Measurements from ENCODE around the gene CARD19.

The CARD19 gene, protein sequence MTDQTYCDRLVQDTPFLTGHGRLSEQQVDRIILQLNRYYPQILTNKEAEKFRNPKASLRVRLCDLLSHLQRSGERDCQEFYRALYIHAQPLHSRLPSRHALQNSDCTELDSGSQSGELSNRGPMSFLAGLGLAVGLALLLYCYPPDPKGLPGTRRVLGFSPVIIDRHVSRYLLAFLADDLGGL

DNA sequence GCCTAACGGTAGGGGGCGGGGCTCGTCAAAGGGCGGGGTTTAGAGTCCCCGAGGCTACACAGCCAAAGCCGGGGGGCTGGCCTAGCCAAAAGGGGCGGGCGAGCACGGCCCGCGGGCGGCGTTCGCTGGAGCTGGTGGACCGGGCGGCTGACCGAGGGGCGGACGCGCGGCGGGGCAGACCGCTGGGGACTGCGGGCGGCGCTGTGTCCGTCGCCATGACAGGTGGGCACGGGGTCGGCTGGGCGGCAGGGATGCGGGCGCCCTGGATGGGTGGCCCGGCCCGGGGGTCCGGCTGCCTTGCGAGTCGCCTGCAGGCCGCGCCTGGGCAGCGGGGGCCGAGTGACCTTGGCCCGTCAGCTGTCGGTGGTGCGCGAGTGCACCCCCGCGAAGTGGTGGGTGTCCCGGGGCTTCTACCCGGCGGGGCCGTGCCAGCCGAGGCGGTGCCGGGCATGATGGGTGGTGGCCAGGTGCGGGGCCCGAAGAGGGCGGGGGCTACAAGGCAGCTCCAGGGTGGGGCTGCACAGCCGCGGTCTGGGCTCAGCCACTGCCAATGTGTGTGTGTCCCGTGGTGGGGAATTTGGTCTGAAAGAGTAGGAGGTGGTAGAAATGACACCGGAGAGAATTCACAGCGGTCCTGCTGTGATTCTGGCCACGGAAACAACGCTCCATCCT is at the start of gene CARD19:
TSS of gene CARD19 (plus strand) at position 87 of the 672 bp plus-strand sequence. CDS start at position 216, 129 bp downstream.
- in situ Hi-C loops (cut with MboI; ENCODE audit: low sequenced_read_pairs), result no loop called here

DNA sequence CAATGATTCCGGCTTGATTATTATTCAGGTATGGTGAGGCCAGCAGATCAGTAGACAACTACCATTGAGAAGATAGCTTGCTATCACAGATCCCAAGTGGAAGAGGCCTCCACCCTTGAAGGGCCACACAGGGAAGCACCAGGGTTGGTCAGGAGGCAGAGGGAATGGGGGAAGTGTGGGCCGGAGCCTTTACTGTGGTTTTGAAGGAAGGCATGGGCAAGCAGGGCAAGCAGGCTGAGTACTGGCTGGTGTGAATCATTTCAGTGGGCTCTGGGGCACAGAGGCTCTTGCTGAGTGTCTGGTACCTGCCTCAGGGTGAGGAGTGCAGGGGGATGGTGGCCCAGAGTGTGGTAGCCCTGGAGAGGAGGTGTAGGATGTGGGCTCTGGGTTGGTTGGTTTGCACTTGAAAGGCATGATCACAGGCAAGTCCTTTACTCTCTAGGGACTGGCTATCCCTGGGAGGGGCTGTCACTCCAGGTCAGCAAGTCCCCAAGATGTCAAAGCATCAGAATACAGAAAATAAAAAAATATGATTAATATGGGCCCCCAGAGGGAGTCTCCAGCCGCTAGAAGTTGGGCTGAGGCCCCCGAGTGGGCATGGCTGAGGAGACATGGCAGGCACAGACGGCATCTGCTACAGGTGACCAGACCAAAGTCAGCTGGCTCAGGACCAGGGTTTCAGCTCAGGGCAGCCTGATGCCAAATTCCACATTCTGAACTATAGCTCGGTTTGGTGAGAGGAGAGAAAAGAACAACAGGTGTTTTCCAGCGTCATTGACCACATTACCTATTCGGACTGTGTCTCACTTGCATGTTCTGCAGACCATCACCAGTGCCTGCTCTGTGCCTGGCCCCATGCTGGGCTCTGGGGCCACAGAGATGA is 47.2 kb upstream of the CARD19 start:
- in situ Hi-C loops (cut with MboI; ENCODE audit: low sequenced_read_pairs), result no loop called here

DNA sequence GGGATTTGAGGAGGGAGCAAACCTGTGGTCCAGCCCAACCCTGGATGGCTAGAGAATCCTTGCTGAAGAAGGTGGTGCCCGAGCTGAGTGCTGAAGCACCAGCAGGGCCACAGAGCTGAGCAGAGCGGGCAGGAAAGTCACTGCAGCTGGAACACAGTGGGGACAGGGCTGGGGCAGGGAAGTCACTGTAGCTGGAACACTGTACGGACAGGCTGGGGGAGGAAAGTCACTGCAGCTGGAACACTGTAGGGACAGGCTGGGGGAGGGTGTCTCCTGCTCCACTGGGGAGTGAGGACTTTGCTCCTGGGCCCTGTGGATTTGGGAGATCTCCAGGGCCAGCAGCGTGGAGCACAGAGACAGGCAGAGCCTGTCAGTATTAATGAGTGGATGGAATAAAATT is 46.5 kb upstream of the CARD19 start:
- in situ Hi-C loops (cut with MboI; ENCODE audit: low sequenced_read_pairs), result no loop called here

DNA sequence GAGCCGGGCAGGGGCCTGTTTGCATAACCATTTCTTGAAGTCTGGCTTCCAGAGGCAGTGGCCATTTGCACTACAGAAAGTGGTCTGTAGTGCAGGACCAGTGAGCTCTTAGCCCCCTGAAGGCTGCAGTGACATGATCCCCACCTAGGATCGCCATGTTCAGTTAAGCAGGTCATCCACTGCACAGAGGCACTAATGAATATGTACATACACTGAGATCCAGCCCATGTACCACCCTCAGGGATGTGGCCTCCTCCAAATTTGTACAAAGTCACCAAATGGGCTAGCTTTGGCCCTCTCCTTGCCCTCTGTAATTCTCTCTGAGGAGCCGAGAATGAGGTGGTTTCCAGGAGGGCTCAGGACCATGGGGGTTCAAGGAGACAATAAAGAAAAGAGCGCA is 45.8 kb upstream of the CARD19 start:
- in situ Hi-C loops (cut with MboI; ENCODE audit: low sequenced_read_pairs), result no loop called here

DNA sequence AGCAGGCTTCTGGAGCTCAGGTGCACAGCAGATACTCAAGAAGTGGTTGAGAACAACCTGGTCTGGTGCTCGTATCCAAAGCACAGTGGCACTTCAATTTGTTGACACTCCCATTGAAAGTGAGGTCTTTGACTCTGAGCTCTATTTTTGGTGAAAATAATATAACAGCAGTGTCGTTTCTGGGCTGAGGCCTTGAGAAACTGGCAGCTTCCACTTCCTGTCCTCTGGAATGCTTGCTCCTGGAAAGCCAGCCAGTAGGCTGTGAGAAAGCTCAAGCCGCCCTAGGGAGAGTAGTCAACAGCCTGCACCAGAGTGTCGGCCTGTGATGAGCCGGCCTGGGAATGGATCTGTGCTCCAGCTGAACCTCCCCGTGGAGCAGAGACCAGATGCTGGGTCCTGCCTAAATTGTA is 44.3 kb upstream of the CARD19 start:
- in situ Hi-C loops (cut with MboI; ENCODE audit: low sequenced_read_pairs), result no loop called here

DNA sequence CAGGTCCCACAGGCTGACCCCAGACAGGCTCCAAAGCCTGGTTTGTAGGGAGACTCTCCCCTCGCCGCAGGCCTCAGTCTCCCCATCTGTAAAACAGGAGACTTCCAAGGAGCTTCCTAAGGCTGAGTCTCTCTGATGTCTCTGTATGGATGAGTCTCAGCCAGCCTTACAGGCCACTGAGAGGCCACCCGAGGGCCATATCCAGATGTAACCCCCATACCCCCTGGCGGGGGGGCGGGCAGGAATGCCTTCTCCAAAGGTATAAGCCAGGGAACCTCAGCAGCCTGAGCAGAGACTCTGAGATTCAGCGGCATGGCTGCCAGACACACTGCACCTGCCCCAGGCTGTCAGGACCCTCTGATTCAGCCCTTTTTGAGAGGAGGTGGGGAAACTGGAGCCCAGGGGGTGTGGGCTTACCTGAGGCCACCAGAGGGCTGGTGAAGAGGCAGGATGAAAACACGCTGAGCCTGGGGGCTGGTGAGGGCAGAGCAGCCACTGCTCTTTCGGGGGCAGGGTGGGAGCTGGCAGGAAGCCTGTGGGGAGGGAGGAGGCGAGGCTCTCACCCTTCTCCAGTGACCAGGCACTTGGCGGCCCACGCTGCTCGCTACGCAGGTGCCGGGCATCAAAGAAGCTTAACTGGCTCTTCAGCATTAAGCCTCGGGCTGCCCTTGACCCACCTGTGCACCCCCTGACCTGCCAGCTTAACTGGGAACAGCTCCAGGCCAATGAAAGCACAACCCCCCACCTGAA is 43.1 kb upstream of the CARD19 start:
- in situ Hi-C loops (cut with MboI; ENCODE audit: low sequenced_read_pairs), result no loop called here

DNA sequence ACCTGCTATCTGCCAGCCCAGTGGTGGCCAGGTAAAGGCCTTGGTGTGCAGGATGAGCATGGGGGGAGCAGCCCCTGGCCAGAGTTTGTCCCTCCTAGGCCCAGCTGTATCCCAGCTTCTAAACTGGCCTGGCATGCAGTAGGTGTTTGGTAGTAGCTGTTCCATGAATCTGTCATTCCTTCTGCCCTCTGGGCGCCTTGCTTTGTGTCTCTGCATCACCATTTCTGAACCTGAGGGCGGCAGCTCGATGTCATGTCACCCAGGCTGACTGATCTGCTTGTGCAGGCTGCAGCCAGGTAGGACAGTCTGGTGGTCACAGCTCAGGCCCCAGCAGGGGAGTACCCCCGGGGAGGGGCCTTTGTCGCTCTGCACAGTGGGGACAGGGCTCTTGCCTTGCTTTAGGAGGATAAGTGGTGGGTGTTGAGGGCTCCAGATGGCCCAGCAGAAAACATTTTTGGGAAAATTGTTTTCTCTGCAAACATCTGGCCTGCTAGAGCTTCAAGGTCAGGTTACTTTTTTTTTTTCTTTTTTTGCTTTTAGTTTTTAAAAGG is 42.2 kb upstream of the CARD19 start:
- in situ Hi-C loops (cut with MboI; ENCODE audit: low sequenced_read_pairs), result no loop called here

DNA sequence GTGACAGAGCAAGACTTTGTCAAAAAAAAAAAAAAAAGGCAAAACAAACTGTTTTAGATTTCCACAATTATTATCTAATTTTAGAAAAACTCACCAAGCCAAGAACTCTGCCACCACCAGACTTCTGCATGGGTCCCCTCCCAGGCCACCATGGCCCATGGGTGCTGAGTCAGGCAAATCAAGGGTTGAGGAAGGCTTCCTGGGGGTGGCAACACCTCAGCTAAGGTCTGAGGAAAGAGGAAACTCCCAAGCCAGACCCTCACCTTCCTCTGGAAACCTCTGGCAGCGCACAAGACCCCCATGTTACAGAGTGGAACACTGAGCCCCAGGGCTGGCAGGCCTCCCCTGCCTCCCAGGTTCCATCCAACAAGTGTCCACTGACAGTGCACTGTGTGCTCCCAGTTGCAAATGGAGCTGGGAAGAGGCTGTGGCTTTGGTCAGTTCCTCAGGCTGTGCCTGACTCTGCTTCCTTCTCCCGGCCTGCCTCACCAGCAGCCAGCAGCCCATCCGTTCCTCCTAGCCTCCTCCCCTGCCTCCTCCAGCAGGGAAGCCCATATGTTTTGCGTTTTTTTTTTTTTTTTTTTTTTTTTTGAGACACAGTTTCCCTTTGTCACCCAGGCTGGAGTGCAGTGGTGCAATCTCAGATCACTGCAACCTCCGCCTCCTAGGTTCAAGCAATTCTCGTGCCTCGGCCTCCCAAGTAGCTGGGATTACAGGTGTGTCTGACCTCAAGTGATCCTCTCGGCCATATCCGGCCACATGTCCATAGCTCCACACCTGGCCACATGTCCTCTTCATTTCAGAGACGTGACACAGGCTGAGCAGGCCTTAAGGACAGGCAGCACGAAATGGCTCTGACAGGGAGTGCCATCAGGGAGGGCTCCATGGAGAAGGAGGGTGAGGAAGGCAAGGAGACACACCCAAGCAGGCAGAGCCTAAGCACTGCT is 41.0 kb upstream of the CARD19 start:
- in situ Hi-C loops (cut with MboI; ENCODE audit: low sequenced_read_pairs), result no loop called here

DNA sequence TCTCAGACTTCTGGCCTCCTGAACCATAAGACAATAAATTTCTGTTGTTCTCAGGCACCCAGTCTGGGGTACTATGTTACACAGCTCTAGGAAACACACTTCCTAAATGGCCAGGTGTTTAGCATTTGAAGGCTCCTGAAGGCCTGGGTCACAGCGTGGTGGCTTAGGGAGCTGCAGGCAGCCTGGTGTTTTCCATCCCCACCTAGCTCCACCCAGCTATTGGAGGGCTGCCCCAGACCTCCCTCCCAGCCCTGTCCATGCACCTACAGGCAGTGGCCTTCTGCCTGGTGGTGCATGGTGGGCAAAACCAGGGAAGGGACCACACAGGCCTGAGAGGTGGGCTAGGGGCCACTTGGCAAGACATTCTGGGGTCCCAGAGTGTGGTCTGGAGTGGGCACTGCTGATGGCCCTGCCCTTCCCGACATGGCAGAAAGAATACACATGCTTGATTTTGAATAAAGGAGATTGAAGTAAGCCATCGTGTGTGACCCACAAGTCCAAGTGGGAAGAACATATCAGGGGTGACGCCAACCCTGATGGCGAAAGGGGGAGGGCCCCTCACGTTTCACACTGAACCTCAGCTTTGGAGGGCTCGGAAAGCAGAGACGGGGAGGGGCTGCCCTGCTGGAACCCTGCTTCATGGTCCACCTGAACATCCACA is 38.8 kb upstream of the CARD19 start:
- in situ Hi-C loops (cut with MboI; ENCODE audit: low sequenced_read_pairs), result no loop called here

DNA sequence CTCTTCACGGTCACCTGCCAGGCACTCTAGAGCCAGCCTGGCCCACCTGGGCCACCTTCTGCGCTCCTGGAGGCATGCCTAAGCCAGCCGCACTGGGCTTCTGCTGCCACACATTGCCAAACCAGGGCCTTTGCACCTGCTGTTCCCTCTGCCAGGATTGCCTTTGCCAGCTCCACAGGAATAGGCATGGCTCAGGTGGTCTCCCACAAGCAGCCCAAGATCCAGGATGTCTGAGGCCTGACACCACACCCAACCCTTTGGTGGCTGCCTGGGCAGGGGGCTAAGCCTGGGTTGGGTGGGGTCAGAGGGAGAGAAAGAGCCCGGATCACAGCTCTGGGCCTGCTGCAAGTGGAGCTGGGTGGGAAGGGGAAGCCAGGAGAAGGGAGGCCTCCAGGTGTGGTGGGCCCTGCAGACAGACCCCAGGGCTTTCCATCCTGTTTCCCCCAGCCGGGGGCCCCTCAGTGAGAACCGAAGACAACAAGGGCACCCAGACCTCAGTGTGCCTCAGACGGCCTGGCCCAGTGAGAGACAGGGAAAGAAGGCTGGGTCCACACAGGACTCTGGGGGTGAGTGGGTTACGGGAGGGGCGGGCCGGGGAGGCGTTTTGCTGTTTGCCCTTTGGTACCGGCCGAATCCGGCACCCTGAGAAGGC is 38.2 kb upstream of the CARD19 start:
- in situ Hi-C loops (cut with MboI; ENCODE audit: low sequenced_read_pairs), result no loop called here

DNA sequence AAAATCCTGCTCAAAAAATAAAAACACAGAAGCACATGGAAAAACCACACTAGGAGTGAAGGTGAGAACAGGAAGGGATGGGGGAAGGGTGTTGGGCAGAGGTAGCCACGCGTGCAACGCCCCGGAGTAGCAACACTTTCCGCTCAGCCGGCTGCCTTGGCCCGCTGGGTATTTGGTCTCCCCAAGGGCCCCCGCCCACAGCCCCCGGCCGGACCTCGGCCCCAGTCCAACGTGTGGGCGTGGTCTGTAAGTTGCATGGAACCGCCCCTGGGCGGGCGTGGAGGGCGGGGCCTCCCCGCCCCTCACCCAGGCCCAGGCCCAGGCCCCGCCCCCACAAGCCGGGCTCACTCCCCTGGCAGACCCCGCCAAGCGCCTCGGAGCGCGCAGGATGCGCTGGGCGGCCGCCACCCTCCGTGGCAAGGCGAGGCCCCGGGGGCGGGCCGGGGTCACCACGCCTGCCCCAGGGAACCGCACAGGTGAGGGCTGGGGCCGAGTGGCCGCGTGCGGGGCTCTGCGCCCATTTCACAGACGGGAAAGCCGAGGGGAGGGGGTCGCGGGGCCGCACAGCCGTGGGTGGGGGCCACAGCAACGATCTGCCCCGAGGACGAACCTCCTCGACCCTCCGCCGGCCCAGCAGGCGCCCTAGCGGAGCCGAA is 37.5 kb upstream of the CARD19 start, which contains the start of gene SUSD3:
TSS of gene SUSD3 (plus strand) at position 347 of the 656 bp plus-strand sequence. CDS start at position 389, 42 bp downstream.
- in situ Hi-C loops (cut with MboI; ENCODE audit: low sequenced_read_pairs), result no loop called here

DNA sequence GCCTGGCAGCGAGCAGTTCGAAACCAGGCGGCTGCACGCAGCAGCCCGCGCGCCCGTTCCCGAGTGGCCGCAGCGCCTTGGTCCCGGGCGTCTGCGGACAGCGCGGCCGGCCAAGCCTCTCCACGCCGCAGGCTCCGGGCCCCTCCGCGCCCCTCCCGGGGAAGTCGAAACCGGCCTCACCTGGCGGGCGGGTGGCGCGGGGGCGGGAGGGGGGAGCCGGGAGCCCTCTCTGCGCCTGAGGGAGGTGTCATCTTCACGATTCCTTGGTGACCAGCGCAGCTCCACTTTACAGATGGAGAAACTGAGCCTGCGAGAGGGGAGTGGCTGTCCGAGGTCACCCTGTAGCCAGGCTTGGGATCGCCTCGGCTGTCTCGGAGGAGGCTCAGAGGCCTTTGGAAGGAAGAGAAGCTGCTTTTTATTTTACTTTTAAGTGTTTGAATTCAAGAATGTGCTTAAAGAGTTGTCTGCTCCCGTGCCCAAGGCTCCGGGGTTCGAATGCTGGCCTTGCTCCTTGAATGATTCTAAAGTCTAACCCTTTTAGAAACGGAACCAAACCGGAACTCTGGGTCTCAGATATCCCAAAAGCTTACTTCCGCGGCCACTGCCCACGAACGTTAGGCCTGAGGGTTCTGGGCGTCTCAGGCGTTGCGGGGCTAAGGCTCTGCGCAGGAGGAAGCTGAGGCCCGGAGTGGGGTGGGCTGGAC is 36.9 kb upstream of the CARD19 start:
- in situ Hi-C loops (cut with MboI; ENCODE audit: low sequenced_read_pairs), result no loop called here

DNA sequence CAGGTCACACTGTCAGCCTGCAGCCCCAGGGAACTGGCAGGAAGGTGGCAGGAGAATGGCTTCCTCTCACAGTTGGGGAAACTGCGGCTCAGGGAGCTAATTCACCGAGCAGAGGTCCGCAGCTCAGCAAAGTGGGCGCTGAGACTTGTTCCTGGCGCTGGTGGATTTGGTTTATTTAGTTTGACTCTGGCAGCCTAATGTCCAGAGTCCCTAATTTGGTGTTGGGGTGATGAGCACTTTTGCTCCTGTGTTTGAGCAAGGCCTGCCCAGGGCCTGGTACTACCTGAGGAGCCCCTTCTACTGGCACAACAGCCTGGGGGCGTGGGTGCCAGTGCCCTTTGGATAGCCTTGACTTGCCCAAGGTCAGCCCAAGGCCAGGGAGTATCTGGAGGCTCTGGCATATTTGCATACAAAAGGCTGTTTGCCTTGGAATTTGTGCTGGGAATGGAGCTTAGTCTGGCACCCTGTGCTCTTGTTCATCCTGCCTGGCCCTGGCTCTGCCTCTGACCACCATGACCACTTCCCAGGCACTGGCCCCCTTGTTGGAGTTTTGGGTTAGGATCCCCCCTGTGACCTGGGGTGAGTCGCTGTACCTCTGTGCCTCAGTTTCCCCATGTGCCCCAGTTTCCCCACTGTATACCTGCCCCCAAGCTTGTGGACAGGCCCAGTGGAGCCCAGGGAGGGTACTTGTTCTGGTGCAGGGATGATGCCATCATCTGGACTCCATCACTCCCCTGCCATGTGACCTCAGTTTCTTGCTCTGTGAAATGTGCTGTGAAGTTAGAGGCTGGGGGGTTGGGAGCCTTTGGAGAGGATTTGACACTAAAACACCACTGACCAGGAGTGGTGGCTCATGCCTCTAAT is 36.1 kb upstream of the CARD19 start:
- in situ Hi-C loops (cut with MboI; ENCODE audit: low sequenced_read_pairs), result no loop called here

DNA sequence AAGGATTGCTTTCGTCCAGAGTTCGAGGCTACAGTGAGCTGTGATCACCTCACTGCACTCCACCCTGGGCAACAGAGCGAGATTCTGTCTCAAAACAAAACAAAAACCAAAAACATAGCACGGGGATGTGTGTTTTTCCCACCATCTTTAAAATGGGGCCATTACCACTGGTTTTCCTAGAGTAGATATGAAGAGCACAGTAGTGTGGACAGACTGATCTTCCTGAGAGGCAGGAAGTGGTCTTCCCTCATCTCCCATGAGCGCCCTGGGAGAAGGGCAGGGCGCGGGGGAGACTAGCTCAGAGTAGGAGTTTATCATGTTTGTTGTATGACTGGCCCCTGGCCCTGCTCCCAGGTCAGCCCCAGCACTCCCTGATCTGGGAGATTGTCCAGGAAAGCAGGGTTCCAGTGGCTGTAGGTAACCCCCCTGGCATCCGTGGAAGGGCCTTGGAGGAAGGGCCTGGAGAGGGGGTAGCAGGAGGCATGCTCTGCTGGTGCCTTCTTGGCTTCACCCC is 35.2 kb upstream of the CARD19 start:
- in situ Hi-C loops (cut with MboI; ENCODE audit: low sequenced_read_pairs), result no loop called here

DNA sequence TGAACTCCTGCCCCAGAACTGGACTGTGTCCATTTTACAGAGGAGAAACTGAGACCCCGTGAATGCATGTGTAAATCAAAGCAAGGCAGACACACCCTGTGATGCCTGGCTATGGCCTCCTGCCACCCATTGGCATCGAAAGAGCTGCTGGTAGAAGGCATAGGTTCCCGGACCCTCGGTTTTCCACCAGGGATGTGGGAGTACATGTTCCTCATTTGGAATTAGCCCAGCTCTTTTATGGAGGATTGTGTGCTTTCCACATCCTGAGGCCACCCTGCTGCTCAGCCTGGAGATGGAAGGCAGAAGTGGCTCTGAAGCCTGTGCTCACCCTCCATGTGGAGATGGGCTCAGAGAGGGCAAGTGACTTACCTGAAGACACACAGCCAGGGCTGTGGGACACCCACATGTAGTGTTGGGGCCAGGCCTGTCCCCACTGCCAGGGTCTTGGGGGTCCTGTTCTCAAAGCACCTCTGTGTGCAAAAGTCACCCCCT is 34.7 kb upstream of the CARD19 start:
- in situ Hi-C loops (cut with MboI; ENCODE audit: low sequenced_read_pairs), result no loop called here

Measured in HL-60/S4 treated with retinoic acid at 250 ng/mL for 4 days and 3 days (cell line).